ENCODE measurements around the gene LRRC14B.

DNA sequence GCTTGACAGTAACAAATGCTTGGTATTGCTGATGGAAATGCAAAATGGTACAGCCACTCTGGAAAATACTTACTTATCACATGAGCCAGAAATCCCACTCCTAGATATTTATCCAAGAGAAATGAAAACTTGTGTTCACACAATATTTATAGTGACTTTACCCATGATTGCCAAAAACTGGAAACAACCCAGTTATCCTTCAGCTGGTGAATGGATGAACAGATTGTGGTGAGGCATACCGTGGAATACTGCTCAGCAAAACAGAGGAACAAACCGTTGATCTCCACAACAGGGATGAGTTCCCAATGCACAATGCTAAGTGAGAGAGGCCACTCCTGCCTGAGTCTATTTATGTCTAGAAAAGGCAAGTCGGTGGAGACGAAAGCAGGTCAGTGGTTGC lies 40.5 kb upstream of the LRRC14B start:
- TF ChIP-seq, protein P1, sequence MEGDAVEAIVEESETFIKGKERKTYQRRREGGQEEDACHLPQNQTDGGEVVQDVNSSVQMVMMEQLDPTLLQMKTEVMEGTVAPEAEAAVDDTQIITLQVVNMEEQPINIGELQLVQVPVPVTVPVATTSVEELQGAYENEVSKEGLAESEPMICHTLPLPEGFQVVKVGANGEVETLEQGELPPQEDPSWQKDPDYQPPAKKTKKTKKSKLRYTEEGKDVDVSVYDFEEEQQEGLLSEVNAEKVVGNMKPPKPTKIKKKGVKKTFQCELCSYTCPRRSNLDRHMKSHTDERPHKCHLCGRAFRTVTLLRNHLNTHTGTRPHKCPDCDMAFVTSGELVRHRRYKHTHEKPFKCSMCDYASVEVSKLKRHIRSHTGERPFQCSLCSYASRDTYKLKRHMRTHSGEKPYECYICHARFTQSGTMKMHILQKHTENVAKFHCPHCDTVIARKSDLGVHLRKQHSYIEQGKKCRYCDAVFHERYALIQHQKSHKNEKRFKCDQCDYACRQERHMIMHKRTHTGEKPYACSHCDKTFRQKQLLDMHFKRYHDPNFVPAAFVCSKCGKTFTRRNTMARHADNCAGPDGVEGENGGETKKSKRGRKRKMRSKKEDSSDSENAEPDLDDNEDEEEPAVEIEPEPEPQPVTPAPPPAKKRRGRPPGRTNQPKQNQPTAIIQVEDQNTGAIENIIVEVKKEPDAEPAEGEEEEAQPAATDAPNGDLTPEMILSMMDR (IDR thresholded peaks at IDR 0.05; ENCODE audit: insufficient read depth, low read depth, low read length) = no peak
- TF ChIP-seq EZH2 (IDR thresholded peaks at IDR 0.05; ENCODE audit: insufficient read depth, low read length) = no peak
